ENCODE data around the gene EPHB1. TPM values are rescaled to one million over a fixed set of nuclear protein-coding genes. Genes with fewer than 3 reads are reported as not detected.

EPHB1 gene
- total and polyA plus RNA-seq, 2 experiments from 2014 or later: 0.45 to 1.7 TPM

DNA sequence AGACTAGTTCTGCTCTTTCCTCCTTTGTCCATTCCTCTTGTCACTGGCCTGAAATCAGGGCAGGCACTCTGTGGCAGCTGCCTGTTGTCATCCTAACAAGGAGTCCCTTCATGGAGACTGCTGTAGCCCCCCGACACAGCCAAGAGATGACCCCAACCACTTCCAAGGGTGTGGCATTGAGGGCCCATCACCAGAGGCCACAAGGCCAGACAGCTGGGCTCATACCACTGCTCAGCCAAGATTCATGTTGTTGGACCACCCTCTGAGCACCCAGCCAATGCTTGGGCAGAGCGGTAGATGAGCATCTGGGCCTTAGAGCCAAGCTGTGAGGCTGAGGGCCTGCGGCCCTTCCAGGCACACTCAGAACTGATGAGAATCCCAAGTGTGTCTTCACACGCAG is 85.4 kb downstream of the EPHB1 start:
- Histone ChIP-seq H3K27me3 (peaks cover 5% of the 10 kb centered on the region), H3K36me3 (no peaks in the 10 kb centered on the region), H3K4me3 (no peak overlapping the region), H3K4me1 (ENCODE audit: low read depth) (no peaks in the 10 kb centered on the region), H3K27ac (no peak overlapping the region), H3K9me3 (ENCODE audit: low read depth) (no peaks in the 10 kb centered on the region)
- TF ChIP-seq, protein P1, sequence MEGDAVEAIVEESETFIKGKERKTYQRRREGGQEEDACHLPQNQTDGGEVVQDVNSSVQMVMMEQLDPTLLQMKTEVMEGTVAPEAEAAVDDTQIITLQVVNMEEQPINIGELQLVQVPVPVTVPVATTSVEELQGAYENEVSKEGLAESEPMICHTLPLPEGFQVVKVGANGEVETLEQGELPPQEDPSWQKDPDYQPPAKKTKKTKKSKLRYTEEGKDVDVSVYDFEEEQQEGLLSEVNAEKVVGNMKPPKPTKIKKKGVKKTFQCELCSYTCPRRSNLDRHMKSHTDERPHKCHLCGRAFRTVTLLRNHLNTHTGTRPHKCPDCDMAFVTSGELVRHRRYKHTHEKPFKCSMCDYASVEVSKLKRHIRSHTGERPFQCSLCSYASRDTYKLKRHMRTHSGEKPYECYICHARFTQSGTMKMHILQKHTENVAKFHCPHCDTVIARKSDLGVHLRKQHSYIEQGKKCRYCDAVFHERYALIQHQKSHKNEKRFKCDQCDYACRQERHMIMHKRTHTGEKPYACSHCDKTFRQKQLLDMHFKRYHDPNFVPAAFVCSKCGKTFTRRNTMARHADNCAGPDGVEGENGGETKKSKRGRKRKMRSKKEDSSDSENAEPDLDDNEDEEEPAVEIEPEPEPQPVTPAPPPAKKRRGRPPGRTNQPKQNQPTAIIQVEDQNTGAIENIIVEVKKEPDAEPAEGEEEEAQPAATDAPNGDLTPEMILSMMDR (IDR thresholded peaks at IDR 0.05; ENCODE audit: low read depth, low read length): no peak
- DNase-seq (ENCODE audit: low read depth in 1 of 2, low spot score in 1 of 2): no peak

DNA sequence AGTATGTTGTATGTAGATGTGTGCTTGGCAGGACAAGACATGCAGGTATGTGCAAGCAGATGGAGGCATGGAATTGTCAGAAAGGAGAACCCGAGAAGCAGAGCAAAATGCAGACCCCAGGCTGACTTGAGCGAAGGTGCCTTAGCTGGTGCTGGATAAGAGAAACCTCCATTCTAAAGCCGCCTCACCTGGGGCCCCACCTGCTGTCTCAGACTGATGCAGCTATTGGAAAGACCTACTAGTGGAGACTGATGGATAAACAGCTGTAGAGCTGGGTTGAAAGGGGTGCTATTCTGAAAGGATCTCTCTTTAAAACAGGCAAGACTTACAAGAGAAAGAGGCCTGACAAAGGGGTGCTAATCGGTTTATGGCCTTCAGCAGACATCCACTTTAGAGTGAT is 86.2 kb downstream of the EPHB1 start:
- H3K4me1 ChIP-seq (ENCODE audit: low read depth): no peaks in the 10 kb centered on the region
- H3K27me3 ChIP-seq: peaks cover 5% of the 10 kb centered on the region
- H3K27ac ChIP-seq: no peak overlapping the region
- no peaks in the 10 kb centered on the region for H3K36me3 ChIP-seq
- no peak overlapping the region for H3K4me3 ChIP-seq
- H3K9me3 ChIP-seq (ENCODE audit: low read depth): no peaks in the 10 kb centered on the region
- no peak for DNase-seq (ENCODE audit: low read depth in 1 of 2, low spot score in 1 of 2)
- TF ChIP-seq, protein P1 (IDR thresholded peaks at IDR 0.05; ENCODE audit: low read depth, low read length): no peak

DNA sequence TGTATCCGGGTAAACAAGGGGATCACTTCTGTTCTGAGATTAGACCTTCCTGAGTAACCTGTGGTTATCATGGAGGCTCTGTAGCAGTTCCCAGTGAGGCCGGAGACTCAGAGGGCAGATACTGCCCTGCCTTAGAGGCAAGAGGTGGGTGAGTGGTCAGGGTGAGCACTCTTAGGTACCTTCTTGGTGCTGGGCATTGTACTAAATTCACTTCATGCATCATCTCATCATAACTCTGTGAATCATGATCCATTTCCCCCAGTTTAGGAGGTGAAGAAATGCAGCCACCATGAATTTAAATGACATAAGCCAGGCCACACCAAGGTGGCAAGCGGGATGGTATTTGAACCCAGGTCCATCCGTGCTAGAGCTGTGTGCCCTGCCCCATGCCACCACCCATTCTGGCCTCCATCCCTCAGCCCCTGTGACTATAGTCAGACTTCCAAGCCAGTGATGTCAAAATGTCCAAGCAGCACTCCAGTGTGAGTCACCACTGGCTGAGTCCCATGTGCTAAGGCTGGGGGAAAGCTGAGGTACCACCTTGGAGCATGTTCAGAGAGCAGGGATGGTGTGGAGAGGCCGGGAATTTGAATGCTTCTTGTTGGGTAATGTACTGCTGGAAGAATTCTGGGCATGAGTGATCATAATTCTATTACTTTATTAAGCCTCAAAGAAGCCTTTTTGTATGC is 88.8 kb downstream of the EPHB1 start:
- no peak for DNase-seq (ENCODE audit: low read depth in 1 of 2, low spot score in 1 of 2)
- no peak overlapping the region for H3K4me3 ChIP-seq
- H3K36me3 ChIP-seq: no peaks in the 10 kb centered on the region
- H3K27me3 ChIP-seq: peaks cover 5% of the 10 kb centered on the region
- no peaks in the 10 kb centered on the region for H3K9me3 ChIP-seq (ENCODE audit: low read depth)
- no peak overlapping the region for H3K27ac ChIP-seq
- H3K4me1 ChIP-seq (ENCODE audit: low read depth): no peaks in the 10 kb centered on the region
- TF ChIP-seq, protein P1 (IDR thresholded peaks at IDR 0.05; ENCODE audit: low read depth, low read length): no peak

DNA sequence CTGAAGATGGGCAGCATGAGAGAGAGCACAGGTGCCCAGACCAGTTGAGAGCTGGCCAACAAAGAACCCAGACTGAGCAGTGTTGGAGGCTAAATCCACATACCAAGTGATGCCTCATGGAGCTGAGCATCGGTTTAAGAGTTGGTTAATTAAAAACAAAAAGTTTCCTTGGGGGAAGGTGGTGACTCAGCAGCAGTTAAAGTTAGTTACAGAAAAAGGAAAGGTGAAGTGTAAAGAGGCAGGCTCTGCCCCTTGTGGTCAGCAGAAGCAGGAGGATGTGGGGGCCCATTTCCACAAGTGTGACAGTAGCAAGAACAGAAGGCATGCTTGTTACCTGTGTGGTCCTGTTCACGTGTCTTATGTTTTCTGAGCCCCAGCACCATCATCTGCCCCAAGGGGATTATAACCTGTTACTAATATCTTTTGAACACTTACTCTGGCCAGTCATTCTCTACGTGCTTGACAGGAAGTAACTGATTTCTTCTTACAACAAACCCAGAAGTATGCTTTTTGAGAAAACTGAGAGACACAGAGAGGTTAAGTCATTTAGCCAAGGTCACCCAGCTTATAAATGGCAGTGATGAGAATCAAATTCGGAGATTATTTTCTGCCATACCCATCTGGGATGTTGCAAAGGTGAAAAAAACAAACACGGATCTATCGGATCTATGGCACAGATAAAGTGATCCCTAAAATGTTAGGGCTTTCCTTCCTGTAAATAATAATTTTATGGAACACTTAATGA is 91.0 kb downstream of the EPHB1 start:
- H3K4me3 ChIP-seq: no peak overlapping the region
- H3K9me3 ChIP-seq (ENCODE audit: low read depth): no peaks in the 10 kb centered on the region
- no peaks in the 10 kb centered on the region for H3K4me1 ChIP-seq (ENCODE audit: low read depth)
- no peak overlapping the region for H3K27ac ChIP-seq
- H3K36me3 ChIP-seq: no peaks in the 10 kb centered on the region
- TF ChIP-seq, protein P1 (IDR thresholded peaks at IDR 0.05; ENCODE audit: low read depth, low read length): no peak
- no peak for DNase-seq (ENCODE audit: low read depth in 1 of 2, low spot score in 1 of 2)
- H3K27me3 ChIP-seq: peaks cover 5% of the 10 kb centered on the region

DNA sequence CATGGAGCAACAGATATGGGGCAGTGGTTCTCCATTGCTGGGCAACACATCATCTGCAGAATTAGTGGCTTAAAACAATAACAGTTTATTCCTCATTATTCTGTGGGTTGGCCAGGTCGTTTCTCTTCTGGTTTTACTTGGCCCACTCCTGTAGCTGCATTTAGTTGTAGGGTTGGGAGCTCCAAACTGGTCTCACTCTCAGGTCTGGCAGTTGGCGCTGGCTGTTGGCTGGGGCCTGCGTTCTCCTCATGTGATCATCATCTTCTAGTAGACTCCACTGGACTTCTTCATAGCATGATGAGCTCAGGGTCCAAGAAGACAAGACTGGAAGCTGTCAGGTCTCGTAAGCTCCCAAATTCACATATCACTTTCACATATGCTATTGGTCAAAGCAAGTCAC is 91.9 kb downstream of the EPHB1 start:
- Histone ChIP-seq H3K4me1 (ENCODE audit: low read depth) (no peaks in the 10 kb centered on the region), H3K27ac (no peak overlapping the region), H3K9me3 (ENCODE audit: low read depth) (no peaks in the 10 kb centered on the region), H3K27me3 (peaks cover 9% of the 10 kb centered on the region), H3K36me3 (no peaks in the 10 kb centered on the region), H3K4me3 (no peak overlapping the region)
- no peak for DNase-seq (ENCODE audit: low read depth in 1 of 2, low spot score in 1 of 2)
- TF ChIP-seq, protein P1 (IDR thresholded peaks at IDR 0.05; ENCODE audit: low read depth, low read length): no peak

Measured in cardiac muscle cell (in vitro differentiated cells and primary cell).